GM12892 (cell line): ENCODE measurements around the gene GINS2.

Experiments used
- POLR2A ChIP-seq: IDR thresholded peaks from 2 replicates; pipeline ENCODE4 v1.6.1; 2011; ENCODE audit warnings: low read depth, low read length, control low read depth
- POLR2AphosphoS5 ChIP-seq: IDR thresholded peaks from 2 replicates; pipeline ENCODE4 v1.6.1; 2011; ENCODE audit warnings: low read depth, low read length, control low read depth
- TAF1 ChIP-seq: IDR thresholded peaks from 2 replicates; pipeline ENCODE4 v1.6.1; 2011; ENCODE audit warnings: low read depth, mild to moderate bottlenecking, control low read depth, low read length, borderline replicate concordance

DNA sequence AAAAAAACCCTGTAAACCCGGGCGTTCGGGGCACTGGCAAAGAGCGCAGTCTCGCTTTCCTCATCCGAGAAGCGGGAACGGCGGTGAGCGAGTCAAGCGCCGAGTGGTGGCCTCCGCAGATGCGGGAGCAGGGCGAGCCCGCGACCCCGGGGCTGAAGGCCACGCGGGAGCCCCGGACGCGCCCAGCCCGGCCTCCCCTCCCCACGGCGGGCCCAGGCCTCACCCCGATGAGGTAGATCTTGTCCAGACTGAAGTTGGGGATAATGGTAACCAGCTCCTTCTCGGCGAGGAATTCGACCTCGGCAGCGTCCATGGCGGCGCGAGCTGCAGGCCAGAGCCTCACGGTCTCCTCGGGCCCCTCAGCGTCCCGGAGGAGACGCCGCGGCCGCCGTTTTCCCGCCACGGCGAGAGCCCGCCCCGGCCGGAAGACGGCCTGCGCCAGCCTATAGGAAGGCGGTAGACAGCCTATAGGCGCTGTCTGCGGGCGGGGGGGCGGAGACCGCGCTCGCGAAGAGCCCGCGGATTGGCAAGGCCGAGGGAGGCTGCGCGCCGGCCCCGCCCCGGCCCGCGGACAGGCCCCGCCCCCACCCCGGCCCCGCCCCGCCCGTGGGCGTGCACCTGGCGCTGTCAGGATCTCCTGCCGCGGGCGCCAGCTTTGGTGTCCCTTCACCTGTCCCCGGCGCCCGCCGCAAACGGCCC lies at the start of gene GINS2:
- TF ChIP-seq POLR2AphosphoS5 (0 out of 2 replicates have a peak, but pooled peaks have one; percentile 46), POLR2A (peak; percentile 72; the same call in 1 of the 2 replicates), TAF1 (0 out of 2 replicates have a peak, but pooled peaks have one; percentile 47)
